GM19239 (cell line): ENCODE results near the gene BZW1.

Experiments
- DNase-seq: peaks from one replicate; pipeline ENCODE4 v3.0.0; 2011; ENCODE audit warnings: low spot score; ENCODE audit not compliant: insufficient read length
- FAIRE-seq: peaks from 2 replicates; lab custom pipeline; 2011; peaks lifted over from hg19 to GRCh38; lab: Jason Lieb, UNC

BZW1 gene

GRCh38 chr2:200828104-200828503 is 16.4 kb downstream of the BZW1 start:
- FAIRE-seq (no peak), DNase-seq (no peak)

DNA sequence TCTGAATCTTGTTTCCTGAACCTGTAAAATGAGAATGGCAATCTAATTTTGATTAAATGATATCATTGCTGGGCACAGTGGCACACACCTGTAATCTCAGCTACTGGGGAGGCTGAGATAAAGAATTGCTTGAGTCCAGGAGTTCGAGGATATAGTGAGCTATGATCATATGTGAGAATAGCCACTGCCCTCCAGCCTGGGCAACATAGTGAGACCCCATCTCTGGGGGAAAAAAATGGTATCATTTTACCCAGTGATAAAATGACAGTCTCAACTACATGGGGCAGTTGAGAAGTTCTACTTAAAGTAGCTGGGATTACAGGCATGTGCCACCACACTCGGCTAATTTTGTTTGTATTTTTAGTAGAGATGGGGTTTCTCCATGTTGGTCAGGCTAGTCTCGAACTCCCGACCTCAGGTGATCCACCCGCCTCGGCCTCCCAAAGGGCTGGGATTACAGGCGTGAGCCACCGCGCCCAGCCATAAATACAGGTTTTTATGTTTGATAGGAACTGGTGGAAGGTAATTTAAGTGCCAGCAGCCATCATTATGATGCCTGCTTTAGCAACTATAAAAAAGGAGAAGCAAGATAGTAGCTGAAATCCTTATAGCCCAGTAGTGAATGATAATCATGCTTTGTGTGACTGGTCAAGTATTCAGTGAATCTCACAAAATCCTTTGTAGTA is 17.0 kb downstream of the BZW1 start:
- FAIRE-seq (no peak), DNase-seq (no peak)

GRCh38 chr2:200829258-200829655 is 17.5 kb downstream of the BZW1 start:
- FAIRE-seq (no peak), DNase-seq (no peak)

DNA sequence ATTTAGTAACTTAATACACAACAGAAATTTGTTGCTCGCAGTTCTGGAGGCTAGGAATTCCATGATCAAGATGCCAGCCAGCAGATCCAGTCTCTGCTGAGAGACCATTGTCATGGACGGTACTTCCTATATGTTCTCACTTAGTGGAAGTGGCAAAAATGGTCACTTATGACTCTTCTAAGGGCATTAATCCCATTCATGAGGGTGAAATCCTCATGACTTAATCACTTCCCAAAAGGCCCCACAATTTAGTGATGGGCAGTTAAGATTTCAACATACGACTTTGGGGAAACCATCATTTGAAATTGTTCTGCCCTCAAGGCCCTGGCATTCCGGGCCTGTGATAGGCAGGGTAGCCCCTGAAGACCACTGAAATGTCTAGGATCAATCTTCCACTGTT is 23.0 kb downstream of the BZW1 start:
- no peak for FAIRE-seq
- DNase-seq: no peak

DNA sequence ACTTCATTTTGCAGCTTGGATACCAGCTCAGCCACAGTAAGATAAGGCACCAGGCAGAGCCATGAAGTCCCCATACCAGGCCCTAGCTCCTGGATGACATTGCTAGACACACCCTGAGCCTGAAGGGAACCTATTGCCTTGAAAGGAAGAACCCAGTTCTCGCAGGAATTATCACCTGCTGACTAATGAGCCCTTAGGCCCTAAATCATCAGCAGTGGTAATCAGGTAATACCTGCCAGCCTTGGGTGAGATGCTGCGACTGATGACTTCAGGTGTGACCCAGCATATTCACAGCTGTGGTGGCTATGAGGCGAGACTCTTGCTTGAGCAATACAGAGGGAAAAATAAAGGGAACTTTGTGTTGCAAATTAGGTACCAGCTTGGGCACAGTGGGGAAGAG is 27.8 kb downstream of the BZW1 start:
- FAIRE-seq: no peak
- no peak for DNase-seq

DNA sequence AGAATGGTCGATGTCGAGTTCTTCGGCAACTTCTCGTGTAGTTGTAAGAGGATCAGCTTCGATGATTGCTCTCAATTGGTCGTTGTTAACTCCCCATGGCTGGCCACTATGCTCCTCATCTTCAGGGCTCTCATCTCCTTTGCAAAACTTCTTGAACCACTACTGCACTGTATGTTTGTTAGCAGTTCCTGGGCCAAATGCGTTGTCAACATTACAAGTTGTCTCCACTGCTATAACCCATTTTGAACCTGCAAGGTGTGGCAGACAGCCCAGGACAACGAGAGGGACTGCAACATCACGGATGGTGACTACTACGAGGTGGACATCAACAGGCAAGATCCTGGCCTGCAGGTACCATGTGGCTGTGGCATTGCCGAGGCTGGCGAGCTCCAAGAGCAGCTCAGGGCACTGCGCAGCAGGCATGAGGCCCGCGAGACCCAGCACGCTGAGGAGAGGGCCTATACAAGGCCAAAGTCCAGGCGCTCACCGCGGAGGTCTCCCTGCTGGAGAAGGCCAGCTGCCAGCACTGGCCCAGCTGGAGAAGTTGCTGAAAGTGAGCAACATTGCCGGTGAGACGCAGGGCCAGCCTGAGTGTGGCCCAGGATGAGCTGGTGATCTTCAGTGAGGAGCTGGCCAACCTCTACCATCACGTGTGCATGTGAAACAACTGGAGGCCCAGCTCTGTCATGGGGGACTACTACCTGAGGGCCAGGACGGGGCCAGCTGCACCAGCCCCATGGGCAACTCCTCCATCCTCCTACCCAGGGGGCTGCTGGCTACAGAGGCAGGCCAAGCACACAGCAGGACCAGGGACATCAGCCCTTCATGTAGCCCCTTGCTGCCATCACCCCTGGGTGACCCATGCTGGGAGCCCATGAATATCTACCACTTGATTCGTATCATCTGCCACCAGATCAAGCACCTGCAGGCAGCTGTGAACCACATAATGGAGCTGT is 32.6 kb downstream of the BZW1 start:
- no peak for DNase-seq

DNA sequence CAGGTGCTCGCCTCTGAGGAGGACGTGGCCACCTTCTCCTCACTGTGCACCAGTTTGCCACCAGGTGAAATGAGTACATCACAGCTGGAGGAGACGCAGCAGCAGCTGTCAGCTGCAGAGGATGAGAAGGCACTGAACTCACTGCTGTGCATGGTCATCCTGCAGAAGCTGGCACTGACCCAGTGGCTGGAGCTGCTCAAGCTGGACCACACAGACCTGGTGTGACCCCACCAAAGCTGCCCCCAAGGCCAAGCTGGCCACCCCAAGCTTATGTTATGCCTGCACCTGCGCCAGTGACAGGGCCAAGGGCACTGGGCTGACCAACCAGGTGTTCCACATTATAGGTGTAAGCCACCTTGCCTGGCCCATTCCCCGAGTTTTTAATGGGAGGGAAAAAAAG is 33.5 kb downstream of the BZW1 start:
- no peak for FAIRE-seq
- DNase-seq: no peak

More for the DNA sequence above, 32.6 kb downstream of the BZW1 start:
- no peak for FAIRE-seq

DNA sequence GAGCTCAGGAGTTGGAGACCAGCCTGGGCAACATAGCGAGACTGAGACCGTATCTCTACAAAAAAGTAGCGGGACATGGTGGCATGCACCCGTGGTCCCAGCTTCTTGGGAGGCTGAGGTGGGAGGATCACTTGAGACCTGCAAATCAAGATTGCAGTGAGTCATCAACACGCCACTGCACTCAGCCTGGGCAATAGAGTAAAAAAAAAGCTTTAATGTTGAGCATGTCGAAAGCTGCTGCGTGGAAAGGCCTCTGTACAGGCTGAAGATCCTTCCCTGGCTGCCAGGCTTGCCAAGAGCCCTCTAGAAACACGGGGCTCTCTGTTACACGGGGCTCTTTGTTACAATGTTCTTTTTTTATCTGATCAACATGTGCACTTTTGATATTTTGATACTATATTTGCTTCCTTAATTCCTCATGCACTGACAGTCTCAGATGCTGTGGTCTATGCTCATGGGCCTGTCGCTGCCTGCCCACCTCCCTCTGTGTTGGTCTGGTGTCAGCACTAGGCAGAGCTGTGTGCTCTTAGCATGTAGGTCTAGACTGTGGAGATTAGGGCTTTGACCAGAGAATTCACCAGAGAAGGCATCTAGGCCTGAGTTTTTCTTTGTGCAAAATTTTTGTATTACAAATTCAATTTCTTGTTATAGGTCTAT is 34.1 kb downstream of the BZW1 start:
- DNase-seq (no peak), FAIRE-seq (no peak)

- FAIRE-seq (no peak), DNase-seq (no peak)
Observed at GRCh38 chr2:200847269-200847668, 35.6 kb downstream of the BZW1 start.

GRCh38 chr2:200847939-200848338 is 36.2 kb downstream of the BZW1 start:
- DNase-seq (no peak), FAIRE-seq (no peak)

DNA sequence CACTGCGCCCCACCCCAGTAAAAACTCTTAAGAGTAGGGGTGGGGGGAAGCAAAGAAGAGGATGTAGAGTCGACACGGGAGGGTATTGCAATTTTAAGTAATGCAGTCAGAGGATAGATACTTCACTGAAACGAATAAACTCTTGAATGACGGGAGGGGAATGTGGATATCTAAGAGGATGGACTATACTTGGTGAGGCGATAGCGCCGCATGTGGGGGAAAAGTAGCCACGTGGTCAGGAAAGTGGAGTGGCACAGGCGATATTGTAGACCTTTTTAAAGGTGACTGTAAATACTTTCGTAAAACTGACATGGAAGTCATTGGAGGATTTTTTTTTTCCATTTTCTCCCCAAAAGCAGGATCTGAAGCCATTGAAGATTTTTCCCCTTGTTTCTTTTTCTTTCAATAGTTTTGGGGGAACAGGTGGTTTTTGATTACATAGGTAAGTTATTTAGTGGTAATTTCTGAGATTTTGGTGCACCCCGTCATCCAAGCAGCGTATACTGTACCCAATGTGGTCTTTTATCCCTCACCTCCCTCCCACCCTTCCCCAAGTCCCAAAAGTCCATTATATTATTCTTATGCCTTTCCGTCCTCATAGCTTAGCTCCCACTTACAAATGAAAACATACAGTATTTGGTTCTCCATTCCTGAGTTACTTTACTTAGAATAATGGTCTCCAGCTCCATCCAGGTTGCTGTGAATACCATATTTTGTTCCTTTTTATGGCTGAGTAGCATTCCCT is 39.0 kb downstream of the BZW1 start:
- FAIRE-seq (no peak), DNase-seq (no peak)

DNA sequence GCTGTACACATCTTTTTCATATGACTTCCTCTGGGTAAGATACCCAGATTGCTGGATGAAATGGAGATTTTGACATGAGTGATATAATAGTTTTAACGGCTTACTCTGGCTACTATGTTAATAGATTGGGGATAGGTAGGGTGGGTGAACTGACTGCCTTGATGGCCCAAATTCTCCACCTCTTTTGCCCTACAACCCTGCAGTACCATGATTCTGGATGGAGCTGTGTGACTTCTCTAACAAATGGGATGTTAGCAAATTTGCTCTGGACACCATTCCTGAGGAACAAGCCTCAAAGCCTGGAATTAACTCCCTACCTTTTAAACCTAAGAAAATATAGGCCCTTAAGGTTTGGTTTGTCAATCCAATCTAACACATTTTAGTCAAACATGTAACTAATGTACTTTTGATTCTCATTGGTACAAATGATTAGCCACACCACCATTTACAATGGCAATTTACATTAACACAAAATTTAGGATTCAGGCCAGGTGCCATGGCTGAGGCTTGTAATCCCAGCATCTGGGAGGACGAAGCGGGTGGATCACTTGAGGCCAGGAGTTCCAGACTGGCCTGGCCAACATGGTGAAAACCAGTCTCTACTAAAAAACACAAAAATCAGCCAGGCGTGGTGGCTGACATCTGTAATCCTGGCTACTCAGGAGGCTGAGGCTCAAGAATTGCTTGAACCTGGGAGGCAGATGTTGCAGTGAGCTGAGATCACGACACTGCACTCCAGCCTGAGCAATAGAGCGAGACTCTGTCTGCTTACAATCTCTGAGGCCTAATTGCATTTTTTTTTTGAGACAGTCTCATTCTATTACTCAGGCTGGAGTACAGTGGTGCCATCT is 39.9 kb downstream of the BZW1 start:
- FAIRE-seq: no peak
- no peak for DNase-seq

- no peak for FAIRE-seq
- no peak for DNase-seq
Observed at GRCh38 chr2:200852605-200853004, 40.9 kb downstream of the BZW1 start.

DNA sequence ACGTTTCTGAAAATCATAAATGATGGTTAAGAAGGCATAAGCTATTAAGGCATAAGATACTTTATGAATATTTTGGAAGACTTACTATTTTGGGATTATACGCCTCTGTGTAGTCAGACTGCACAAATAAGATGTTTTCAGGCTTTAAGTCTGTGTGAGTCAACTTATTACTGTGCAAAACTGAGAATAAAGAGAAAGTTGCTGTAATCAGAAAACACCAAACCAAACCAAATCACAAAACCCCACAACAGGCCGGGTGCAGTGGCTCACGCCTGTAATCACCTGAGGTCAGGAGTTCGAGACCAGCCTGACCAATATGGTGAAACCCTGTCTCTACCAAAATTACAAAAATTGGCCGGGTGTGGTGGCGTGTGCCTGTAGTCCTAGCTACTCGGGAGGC is 45.1 kb downstream of the BZW1 start:
- DNase-seq (no peak), FAIRE-seq (no peak)

GRCh38 chr2:200860092-200860795 is 48.5 kb downstream of the BZW1 start:
- DNase-seq (no peak), FAIRE-seq (no peak)

DNA sequence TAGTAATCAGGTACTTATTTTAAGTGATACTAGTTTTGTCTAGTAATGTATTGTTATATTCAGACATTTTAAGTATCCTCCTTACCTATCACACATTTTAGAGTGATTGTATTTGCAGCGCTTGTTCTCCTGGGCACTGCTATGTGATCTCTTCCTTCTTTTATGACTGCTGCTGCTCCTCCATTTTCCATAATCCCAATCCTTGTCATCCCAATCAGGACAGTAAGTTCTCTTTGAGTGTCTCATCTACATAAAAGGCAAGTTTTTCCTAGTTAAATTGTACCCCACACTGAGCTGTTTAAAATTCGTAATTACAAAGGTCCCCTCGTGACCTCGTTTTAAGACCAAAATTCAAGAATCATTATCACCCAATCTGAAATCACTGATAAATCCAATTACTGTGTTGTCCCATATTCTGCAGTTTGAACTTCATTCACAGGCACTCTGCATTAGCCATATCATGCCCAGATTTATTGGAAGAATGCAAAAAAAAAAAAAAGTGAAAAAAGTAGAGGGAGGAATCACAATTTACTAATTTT is 50.0 kb downstream of the BZW1 start:
- DNase-seq: no peak
- no peak for FAIRE-seq

DNA sequence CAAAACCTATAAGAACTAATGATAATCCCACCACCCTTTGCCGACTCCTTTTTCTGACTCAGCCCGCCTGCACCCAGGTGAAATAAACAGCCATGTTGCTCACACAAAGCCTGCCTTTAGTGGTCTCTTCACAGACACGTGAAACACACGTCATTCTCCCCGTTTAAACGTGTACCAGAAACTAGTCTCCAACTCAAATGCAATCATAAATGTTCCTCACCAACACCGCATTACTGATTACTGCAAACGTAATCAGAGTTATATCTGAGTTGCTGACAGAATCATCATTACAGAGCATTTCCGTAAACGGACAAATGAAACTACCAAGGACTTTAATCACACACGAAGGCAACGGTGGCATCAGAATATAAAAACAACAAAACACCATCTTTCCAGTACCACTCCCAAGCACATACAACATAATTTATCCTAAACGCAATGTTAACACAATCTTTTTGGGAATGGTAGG is 50.9 kb downstream of the BZW1 start:
- no peak for DNase-seq
- peak; percentile 86 for FAIRE-seq

DNA sequence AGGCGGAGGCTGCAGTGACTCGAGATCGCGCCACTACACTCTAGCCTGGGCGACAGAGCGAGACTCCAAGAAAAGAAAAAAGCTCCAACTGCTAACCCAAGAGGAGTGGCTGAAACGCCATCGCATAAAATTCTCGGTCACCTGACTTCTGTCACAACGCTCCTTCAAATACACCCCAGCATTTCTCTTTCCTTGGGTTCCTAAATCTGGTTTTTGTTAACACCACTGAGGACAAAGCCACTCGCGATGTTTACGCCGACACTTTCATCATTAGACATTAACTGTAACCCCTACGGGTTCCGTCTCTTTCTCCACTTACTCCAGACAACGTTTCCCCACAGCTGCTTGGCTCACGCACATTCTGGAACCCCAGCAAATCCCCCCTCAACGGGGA is 52.1 kb downstream of the BZW1 start:
- peak; percentile 44 for FAIRE-seq
- DNase-seq: no peak
